HG03457 (cell line): ENCODE data around the gene STT3A.

Source experiments
- ATAC-seq: cut with Tn5 transposase; IDR thresholded peaks from one replicate; pipeline ENCODE4 v1.9.1; 2021; ENCODE audit warnings: moderate number of reproducible peaks; ENCODE audit not compliant: unreplicated experiment

Gene STT3A

DNA sequence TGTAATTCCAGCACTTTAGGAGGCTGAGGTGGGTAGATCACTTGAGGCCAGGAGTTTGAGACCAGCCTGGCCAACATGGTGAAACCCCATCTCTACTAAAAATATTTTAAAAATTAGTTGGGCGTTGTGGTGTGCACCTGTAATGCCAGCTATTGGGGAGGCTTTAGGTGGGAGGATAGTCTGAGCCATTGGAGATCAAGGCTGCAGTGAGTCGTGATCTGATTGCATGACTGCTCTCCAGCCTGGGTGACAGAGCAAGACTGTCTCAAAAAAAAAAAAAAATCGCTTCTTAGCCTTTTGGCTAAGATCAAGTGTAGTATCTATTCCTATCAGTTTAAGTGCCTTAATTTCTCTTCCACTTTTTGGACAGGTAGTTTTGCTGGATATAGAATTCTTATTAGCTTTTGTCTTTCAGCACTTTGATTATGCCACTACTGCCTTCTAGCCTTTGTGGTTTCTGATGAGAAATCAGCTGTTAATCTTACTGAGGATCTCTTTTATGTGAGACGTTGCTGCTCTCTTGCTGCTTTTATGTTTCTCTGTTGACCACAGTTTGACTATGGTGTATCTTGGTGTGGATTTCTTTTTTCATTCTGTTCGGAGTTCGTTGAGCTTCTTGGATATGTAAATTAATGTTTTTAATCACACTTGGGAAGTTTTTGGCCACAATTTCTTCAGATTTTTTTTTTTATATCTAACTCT is 57.0 kb downstream of the STT3A start:
- no peak for ATAC-seq

- ATAC-seq = no peak
Observed at GRCh38 chr11:125662689-125663088, 70.0 kb downstream of the STT3A start.

DNA sequence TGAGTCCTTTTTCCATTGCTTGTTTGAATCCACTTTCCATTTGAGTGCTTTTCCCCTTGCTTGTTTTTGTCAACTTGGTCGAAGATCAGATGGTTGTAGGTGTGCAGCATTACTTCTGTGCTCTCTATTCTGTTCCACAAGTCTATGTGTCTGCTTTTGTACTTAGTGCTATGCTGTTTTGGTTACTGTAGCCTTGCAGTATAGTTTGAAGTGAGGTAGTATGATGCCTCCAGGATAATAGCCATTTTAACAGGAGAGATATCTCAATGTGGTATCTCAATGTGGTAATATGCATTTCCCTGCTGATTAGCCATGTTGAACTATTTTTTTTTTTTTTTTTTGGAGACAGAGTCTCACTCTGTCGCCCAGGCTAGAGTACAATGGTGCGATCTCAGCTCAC is 71.3 kb downstream of the STT3A start:
- ATAC-seq = no peak

GRCh38 chr11:125667151-125667550 is 74.5 kb downstream of the STT3A start:
- ATAC-seq = no peak

DNA sequence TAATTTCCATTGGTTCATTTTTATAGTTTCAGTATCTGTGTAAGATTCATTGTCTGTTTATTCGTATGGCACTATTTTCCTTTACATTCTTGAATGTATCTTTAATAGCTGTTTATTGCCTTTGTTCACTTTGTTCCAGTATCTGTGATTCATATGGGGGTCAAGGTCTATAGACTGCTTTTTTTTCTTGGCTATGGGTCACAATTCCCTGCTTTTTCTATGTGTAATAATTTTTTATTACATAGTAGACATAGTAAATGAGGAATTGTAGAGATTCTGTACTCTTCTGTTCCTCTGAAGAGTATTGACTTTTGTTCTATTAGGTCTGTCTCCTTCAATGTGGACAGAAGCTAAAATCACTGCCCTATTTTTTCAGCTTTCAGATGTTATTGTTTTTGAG is 77.5 kb downstream of the STT3A start:
- ATAC-seq = no peak

- no peak for ATAC-seq
Observed at GRCh38 chr11:125671561-125671960, 78.9 kb downstream of the STT3A start.
